ENCODE data around the gene UBB.

Gene UBB

DNA sequence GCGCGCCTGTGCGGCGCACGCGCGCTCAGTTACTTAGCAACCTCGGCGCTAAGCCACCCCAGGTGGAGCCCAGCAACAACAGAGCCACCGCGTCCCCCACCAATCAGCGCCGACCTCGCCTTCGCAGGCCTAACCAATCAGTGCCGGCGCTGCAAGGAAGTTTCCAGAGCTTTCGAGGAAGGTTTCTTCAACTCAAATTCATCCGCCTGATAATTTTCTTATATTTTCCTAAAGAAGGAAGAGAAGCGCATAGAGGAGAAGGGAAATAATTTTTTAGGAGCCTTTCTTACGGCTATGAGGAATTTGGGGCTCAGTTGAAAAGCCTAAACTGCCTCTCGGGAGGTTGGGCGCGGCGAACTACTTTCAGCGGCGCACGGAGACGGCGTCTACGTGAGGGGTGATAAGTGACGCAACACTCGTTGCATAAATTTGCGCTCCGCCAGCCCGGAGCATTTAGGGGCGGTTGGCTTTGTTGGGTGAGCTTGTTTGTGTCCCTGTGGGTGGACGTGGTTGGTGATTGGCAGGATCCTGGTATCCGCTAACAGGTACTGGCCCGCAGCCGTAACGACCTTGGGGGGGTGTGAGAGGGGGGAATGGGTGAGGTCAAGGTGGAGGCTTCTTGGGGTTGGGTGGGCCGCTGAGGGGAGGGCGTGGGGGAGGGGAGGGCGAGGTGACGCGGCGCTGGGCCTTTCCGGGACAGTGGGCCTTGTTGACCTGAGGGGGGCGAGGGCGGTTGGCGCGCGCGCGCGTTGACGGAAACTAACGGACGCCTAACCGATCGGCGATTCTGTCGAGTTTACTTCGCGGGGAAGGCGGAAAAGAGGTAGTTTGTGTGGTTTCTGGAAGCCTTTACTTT, at the start of gene UBB:
UBB (plus strand) TSS at position 452 of the 856 bp plus-strand sequence. CDS start 817 bp downstream, outside the sequence.
- DNase-seq, result peak; percentile 99

GRCh38 chr17:16338391-16338790, 42.5 kb upstream of the UBB start:
- DNase-seq, result no peak

GRCh38 chr17:16339402-16339801, 41.5 kb upstream of the UBB start:
- no peak for DNase-seq

- no peak for DNase-seq
These were observed 40.9 kb upstream of the UBB start for GRCh38 chr17:16339959-16340358.

- no peak for DNase-seq
These were observed 37.9 kb upstream of the UBB start for GRCh38 chr17:16342979-16343378.

GRCh38 chr17:16343569-16343968, 37.3 kb upstream of the UBB start:
- DNase-seq, result no peak

DNA sequence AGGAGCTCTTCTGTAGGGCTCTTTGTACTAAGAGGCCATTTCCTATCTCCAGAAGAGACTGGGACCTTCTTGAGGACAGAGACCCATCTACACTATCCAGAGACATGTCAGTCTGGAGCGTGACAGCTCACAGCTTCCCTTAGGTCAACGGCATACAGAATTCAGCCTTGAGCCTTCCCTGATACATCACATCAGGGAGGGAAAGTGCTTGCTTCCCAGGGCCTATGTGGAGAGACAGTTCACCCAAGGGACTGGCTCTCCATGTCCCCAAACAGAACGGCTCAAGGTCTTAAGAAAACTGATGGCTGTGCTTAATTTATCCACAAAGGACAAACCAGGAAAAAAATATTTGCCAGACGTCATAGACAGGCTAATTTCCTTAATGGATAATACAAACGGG, 35.3 kb upstream of the UBB start:
- no peak for DNase-seq

- no peak for DNase-seq
These were observed 34.1 kb upstream of the UBB start for GRCh38 chr17:16346721-16347271.

GRCh38 chr17:16348586-16348985, 32.3 kb upstream of the UBB start:
- DNase-seq, result no peak

- DNase-seq, result no peak
These were observed 31.5 kb upstream of the UBB start for GRCh38 chr17:16349431-16349830.

DNA sequence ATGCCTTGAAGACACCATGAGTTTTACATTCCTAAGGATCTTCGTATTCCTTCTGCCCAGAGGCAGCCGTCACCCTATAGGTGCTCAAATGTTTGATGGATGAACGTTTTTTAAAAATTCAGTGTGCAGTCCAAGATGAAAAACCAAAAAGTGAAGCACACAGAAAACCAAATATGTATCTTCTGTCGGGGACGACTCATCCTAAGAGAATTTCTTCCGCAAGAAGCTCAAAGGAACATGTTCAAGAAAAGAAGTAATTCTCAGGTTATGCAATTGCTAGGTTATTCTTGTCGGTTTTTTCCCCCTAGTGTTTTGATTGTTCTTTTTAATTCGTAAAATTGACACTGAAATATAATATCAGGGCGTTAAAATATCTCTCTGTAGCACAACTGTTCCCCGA, 29.1 kb upstream of the UBB start:
- DNase-seq, result no peak

DNA sequence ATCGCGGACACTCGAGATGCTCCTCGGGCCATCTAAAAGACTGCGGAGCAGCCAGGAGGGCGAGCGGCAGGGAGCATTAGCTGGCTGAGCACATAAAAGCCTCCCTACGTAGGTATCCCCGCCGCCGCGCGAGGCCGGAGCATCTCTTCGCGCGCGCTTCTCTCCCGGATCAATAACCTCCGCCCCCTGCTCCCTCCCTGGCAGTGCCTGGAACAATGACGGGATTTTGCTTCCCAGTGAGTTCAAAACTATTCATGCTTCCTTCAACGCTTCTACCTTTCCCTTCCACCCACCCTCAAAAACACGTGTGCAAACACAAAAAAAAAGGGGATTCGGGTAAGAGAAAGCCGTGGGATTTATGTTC, 28.6 kb upstream of the UBB start:
- DNase-seq, result no peak

- DNase-seq, result peak; percentile 19
These were observed 28.1 kb upstream of the UBB start for GRCh38 chr17:16352667-16353316.

GRCh38 chr17:16353317-16354174, 27.3 kb upstream of the UBB start, which contains the start of gene CENPV:
CENPV (minus strand) TSS chr17:16353469; CDS start chr17:16353436, 33 bp downstream.
- DNase-seq, result peak; percentile 72

DNA sequence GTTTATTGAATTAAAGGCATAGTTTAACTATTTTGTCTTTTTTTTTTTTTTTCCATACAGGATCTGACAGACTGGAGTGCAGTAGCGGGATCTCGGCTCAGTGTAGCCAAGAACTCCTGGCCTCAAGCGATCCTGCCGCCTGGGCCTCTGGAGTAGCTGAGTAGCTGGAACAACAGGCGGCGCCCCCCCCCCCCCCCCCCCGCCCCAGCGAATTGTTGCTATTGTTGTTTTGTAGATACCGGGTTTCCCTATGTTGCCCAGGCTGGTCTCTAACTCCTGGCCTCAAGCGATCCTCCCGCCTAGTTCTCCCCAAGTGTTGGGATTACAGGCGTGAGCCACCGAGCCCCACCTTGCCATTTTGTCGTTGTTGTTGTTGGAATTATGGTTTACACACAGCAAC, 26.3 kb upstream of the UBB start:
- no peak for DNase-seq

DNA sequence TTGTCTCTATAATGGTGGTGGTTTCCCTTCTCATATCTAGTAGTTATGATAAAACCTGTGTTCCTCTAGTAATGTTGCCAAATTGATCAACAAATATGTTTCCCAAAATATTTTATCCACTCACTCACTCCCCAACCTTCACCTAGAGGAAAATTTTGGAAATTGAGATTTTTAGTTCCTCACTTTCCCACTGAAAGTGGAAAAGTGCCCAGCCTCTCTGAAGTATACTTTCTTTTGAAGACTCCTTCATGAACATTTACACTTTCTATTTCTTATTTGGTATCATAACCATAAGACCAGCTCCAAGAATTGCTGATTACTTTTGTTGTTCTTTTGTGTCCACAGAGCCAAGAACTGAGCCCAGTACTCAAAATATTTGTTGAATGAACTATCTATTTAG, 22.5 kb upstream of the UBB start:
- no peak for DNase-seq

- DNase-seq, result no peak
These were observed 19.0 kb upstream of the UBB start for GRCh38 chr17:16361874-16362273.

GRCh38 chr17:16363749-16364536, 16.9 kb upstream of the UBB start:
- peak; percentile 67 for DNase-seq

DNA sequence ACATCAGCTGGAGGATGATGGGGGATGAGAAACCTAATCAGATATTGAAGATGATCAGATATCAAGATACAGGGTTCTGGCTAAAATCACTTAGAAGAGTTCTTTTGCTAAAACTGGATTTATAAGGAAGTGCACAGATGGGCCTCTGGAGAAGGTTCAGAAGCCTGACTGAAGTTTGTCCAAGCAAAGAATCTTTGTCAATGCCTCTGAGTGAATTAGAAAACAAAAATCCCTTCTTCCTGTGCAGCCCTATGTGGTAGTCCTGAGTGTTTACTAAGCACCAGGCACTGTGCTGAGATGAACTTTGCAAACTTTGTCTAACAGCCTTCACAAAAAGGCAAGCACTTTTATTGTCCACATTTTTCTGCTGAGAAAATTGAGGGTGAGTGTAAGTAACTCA, 16.3 kb upstream of the UBB start:
- DNase-seq, result no peak

GRCh38 chr17:16371742-16372141, 9.1 kb upstream of the UBB start:
- DNase-seq, result no peak

- no peak for DNase-seq
These were observed 6.5 kb upstream of the UBB start for GRCh38 chr17:16374146-16374938.

All from CD4-positive, alpha-beta T cell treated with Interleukin-15 for 1 hour (primary cell).